ENCODE results near the gene MPP4. TPM values are rescaled to one million over a fixed set of nuclear protein-coding genes. Genes with fewer than 3 reads are reported as not detected.

The MPP4 gene
- total RNA-seq, 1 experiment from 2014 or later: 0.77 TPM

DNA sequence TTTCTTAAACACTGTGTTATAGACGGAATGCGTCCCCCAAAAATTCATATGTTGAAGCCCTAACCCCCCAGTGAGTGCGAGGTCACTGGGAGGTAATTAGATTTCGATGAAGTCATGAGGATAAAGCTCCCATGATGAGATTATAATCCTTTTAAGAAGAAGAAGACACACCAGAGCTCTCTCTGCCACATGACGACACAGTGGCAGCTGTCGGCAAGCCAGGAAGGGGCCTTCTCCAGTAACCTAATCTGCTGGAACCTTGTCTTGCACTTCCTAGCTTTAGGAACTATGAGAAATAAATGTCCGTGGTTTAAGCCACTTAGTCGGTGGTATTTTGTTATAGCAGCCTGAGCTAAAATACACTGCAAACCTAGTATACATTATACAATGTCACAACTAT is 67.4 kb downstream of the MPP4 start:
- TF ChIP-seq CTCF (conservative IDR thresholded peaks at IDR 0.05; ENCODE audit: low read depth, low read length) (no peak), EZH2 (IDR thresholded peaks at IDR 0.05; ENCODE audit: low read length, unreplicated experiment) (no peak), EZH2phosphoT487 (IDR thresholded peaks at IDR 0.05; ENCODE audit: borderline replicate concordance, low read length) (no peak)
- no peaks in the 10 kb centered on the region for H3K79me2 ChIP-seq (ENCODE audit: low read length)
- H3K4me3 ChIP-seq (ENCODE audit: low read length): no peak overlapping the region
- H3K4me2 ChIP-seq (ENCODE audit: low read length): no peak overlapping the region
- no peaks in the 10 kb centered on the region for H3K27me3 ChIP-seq (ENCODE audit: low read length)
- H4K20me1 ChIP-seq (ENCODE audit: low read length): no peaks in the 10 kb centered on the region
- H3K36me3 ChIP-seq (ENCODE audit: low read depth, low read length): peaks cover 40% of the 10 kb centered on the region
- no peak overlapping the region for H2AFZ ChIP-seq (ENCODE audit: low read length)
- ChIA-PET CTCF (no interaction called here), POLR2A (ENCODE audit: unreplicated experiment) (no interaction called here)
- no peak overlapping the region for H3K9ac ChIP-seq (ENCODE audit: low read length)
- H3K4me1 ChIP-seq (ENCODE audit: insufficient read depth, low read length): no peaks in the 10 kb centered on the region
- no peak overlapping the region for H3K27ac ChIP-seq (ENCODE audit: low read length)
- DNase-seq (no peak), ATAC-seq (no peak)
- no peaks in the 10 kb centered on the region for H3K9me3 ChIP-seq (ENCODE audit: low read length)
- BruUV-seq (replicated peaks): no TSS peak
- intact Hi-C loops (cut with micrococcal nuclease): no loop called here
- no peaks in the 10 kb centered on the region for H3K9me2 ChIP-seq (replicated peaks; ENCODE audit: low read length)
- no peaks in the 10 kb centered on the region for H3F3A ChIP-seq (ENCODE audit: low read length, unreplicated experiment)

DNA sequence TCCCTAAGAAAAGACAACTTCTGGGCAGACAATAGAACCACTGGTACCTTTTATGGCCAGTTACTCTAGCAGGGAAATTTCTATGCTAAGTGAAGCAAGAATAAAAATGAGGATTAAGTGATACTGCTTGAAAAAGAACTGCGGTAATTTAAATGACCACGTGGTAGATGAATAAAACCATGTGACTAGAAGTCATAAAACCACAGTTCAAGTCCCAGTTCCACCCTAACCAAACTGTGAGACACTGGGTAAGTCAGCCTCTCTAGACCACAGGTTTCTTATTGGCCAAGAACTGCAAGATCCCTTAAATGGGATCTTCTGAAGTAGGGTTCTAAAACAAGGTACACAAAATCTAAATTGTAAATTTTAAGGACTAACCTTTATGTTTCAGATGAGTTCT is 67.9 kb downstream of the MPP4 start:
- DNase-seq (no peak), ATAC-seq (no peak)
- ChIA-PET CTCF (no interaction called here), POLR2A (ENCODE audit: unreplicated experiment) (no interaction called here)
- no peaks in the 10 kb centered on the region for H4K20me1 ChIP-seq (ENCODE audit: low read length)
- H3K9me3 ChIP-seq (ENCODE audit: low read length): no peaks in the 10 kb centered on the region
- no peak overlapping the region for H2AFZ ChIP-seq (ENCODE audit: low read length)
- no peak overlapping the region for H3K4me3 ChIP-seq (ENCODE audit: low read length)
- H3K4me1 ChIP-seq (ENCODE audit: insufficient read depth, low read length): no peaks in the 10 kb centered on the region
- H3K36me3 ChIP-seq (ENCODE audit: low read depth, low read length): peaks cover 40% of the 10 kb centered on the region
- no peak overlapping the region for H3K9ac ChIP-seq (ENCODE audit: low read length)
- H3K27me3 ChIP-seq (ENCODE audit: low read length): no peaks in the 10 kb centered on the region
- TF ChIP-seq EZH2 (IDR thresholded peaks at IDR 0.05; ENCODE audit: low read length, unreplicated experiment) (no peak), EZH2phosphoT487 (IDR thresholded peaks at IDR 0.05; ENCODE audit: borderline replicate concordance, low read length) (no peak), CTCF (conservative IDR thresholded peaks at IDR 0.05; ENCODE audit: low read depth, low read length) (no peak)
- H3K9me2 ChIP-seq (replicated peaks; ENCODE audit: low read length): no peaks in the 10 kb centered on the region
- no peak overlapping the region for H3K4me2 ChIP-seq (ENCODE audit: low read length)
- BruUV-seq (replicated peaks): no TSS peak
- intact Hi-C loops (cut with micrococcal nuclease): no loop called here
- no peak overlapping the region for H3K27ac ChIP-seq (ENCODE audit: low read length)
- H3K79me2 ChIP-seq (ENCODE audit: low read length): no peaks in the 10 kb centered on the region
- H3F3A ChIP-seq (ENCODE audit: low read length, unreplicated experiment): no peaks in the 10 kb centered on the region

DNA sequence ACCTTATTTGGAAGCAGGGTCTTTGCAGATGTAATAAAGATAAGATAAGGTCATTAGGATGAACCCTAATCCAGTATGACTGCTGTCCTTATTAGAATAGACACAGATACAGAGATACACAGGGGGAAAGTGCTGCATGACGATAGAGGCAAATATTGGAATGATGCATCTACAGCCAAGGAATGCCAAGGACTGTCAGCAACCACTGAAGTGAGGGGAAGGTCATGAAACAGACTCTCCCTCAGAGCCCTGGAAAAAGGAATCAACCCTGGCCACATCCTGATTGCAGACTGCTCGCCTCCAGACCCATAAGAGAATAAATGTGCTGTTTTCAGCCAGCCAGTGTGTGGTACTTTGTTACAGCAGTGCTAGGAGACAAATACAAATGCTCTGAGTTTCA is 69.9 kb downstream of the MPP4 start:
- POLR2A ChIA-PET (ENCODE audit: unreplicated experiment): no interaction called here
- TF ChIP-seq EZH2 (IDR thresholded peaks at IDR 0.05; ENCODE audit: low read length, unreplicated experiment): no peak
- no peak for TF ChIP-seq EZH2phosphoT487 (IDR thresholded peaks at IDR 0.05; ENCODE audit: borderline replicate concordance, low read length)
- TF ChIP-seq CTCF (conservative IDR thresholded peaks at IDR 0.05; ENCODE audit: low read depth, low read length): no peak
- H3K27ac ChIP-seq (ENCODE audit: low read length): no peak overlapping the region
- ATAC-seq (no peak), DNase-seq (no peak)
- no peak overlapping the region for H3K4me3 ChIP-seq (ENCODE audit: low read length)
- H3F3A ChIP-seq (ENCODE audit: low read length, unreplicated experiment): no peaks in the 10 kb centered on the region
- no peak overlapping the region for H3K4me2 ChIP-seq (ENCODE audit: low read length)
- H3K27me3 ChIP-seq (ENCODE audit: low read length): no peaks in the 10 kb centered on the region
- peaks cover 34% of the 10 kb centered on the region for H3K36me3 ChIP-seq (ENCODE audit: low read depth, low read length)
- no peaks in the 10 kb centered on the region for H3K4me1 ChIP-seq (ENCODE audit: insufficient read depth, low read length)
- no peaks in the 10 kb centered on the region for H3K9me2 ChIP-seq (replicated peaks; ENCODE audit: low read length)
- H3K9me3 ChIP-seq (ENCODE audit: low read length): no peaks in the 10 kb centered on the region
- intact Hi-C loops (cut with micrococcal nuclease): no loop called here
- H3K79me2 ChIP-seq (ENCODE audit: low read length): no peaks in the 10 kb centered on the region
- no TSS peak for BruUV-seq (replicated peaks)
- H4K20me1 ChIP-seq (ENCODE audit: low read length): no peaks in the 10 kb centered on the region
- CTCF ChIA-PET: no interaction called here
- no peak overlapping the region for H2AFZ ChIP-seq (ENCODE audit: low read length)
- no peak overlapping the region for H3K9ac ChIP-seq (ENCODE audit: low read length)

Data from PC-3 (cell line).